ENCODE data around the gene DIS3. TPM values are rescaled to one million over a fixed set of nuclear protein-coding genes. Genes with fewer than 3 reads are reported as not detected.
"Not testable (repeated sequence)": the region's sequence is repeated elsewhere in the genome, so short reads cannot be mapped to it uniquely, and the experiment has no call there.

DIS3 gene, protein sequence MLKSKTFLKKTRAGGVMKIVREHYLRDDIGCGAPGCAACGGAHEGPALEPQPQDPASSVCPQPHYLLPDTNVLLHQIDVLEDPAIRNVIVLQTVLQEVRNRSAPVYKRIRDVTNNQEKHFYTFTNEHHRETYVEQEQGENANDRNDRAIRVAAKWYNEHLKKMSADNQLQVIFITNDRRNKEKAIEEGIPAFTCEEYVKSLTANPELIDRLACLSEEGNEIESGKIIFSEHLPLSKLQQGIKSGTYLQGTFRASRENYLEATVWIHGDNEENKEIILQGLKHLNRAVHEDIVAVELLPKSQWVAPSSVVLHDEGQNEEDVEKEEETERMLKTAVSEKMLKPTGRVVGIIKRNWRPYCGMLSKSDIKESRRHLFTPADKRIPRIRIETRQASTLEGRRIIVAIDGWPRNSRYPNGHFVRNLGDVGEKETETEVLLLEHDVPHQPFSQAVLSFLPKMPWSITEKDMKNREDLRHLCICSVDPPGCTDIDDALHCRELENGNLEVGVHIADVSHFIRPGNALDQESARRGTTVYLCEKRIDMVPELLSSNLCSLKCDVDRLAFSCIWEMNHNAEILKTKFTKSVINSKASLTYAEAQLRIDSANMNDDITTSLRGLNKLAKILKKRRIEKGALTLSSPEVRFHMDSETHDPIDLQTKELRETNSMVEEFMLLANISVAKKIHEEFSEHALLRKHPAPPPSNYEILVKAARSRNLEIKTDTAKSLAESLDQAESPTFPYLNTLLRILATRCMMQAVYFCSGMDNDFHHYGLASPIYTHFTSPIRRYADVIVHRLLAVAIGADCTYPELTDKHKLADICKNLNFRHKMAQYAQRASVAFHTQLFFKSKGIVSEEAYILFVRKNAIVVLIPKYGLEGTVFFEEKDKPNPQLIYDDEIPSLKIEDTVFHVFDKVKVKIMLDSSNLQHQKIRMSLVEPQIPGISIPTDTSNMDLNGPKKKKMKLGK
- total RNA-seq, result 10 to 100 TPM; 55.6 to 56.3 TPM

DNA sequence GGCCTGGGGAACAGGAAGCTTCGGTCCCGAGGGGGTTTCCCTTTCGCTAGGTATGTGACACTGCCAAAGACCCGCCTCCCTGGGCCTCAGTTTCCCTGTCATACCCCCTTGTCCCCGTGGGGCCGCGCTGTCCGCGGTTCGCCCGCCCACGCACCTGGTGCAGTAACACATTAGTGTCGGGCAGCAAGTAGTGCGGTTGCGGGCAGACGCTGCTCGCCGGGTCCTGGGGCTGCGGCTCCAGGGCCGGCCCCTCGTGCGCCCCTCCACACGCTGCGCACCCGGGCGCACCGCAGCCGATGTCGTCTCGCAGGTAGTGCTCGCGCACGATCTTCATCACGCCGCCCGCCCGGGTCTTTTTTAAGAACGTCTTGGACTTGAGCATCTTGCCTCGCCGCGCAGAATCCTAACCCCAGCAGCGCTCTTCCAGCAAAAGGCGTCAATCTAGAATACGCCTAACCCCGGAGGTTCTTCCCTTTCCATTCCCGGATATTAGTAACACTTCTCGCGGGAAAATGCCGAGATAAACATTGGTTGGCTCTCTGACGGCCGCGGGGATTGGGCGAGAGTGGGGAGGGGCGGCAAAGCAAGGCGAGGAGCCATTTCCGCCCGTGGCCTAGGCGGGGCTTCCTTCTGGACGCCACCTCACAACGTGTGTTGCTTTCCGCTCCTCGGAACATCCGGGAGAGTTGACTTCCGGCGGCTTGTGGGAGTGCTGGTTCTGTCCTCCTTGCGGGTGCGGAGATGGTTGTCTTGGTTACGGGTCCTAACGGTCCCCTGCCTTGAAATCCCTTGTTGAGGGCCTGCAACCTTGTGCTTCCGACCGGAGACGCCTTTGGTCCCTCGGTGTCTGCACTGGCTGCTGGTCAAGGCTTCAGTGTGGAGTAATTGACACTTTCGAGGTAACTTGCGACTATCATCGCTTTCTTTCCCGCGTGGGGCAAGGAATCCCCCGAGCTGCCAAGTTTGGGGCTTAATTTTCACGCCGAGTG, at the start of gene DIS3, which contains the start of gene PIBF1:
Gene DIS3 (minus strand): TSS at position 450 of the 989 bp plus-strand sequence. CDS start 68 bp downstream, at position 382.
Gene PIBF1 (plus strand): TSS at position 683 of the 989 bp plus-strand sequence. CDS start 1,337 bp downstream, outside the sequence.
- ChIA-PET POLR2A (no interaction called here), CTCF (no interaction called here)

DNA sequence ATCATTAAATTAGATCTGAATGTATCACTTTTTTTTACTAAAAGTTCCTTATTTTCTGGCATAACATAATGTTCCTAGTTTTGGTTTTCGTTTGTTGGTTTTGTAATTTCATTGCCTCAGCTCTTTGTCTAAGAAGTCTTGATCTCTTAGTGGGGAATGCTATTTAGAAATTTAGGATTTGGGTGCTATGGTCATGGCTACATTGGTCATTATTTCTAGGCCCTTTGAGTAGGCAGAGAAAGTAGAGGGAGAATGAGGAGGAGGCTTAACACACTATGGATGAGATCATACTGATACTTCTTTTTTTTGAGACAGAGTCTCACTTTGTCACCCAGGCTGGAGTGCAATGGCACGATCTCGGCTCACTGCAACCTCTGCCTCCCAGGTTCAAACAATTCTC, 42.0 kb upstream of the DIS3 start:
- ChIA-PET CTCF (no interaction called here), POLR2A (no interaction called here)

DNA sequence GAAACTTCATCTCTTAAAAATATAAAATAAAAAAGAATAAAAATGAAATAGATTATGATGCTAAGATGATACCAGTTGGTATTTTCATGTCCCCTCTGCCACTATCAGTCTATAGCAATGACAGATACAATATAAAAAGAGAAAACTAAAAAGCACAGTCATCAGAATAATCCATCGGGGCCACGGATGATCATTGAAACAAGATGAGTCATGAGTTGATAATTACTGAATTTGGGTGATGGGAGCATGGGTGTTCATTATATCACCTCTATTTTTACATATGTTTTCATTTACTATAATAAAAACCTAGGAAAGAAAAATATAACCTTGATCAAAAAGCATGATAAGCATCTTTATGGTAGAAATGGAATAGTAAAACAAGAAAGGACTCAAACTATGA, 41.4 kb upstream of the DIS3 start:
- POLR2A ChIA-PET, result no interaction called here
- CTCF ChIA-PET, result no interaction called here

DNA sequence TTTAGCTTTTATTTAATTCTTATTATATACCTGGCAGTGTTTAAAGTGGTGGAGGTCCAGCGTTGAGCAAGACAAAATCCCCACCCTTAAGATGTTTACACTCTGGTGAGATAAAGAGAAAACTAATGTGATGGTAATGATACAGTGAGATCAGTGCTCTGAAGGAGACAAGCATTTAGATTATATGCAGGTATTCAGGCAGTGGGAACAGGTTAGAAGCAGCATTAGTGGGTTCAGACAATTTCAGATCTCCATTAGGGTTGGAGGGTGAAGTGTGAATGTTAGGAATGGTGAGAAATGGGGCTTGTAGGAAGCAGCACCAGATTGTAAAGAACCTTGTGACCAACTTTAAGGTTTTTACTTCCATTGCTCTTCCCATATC, 39.2 kb upstream of the DIS3 start:
- ChIA-PET POLR2A (no interaction called here), CTCF (no interaction called here)

DNA sequence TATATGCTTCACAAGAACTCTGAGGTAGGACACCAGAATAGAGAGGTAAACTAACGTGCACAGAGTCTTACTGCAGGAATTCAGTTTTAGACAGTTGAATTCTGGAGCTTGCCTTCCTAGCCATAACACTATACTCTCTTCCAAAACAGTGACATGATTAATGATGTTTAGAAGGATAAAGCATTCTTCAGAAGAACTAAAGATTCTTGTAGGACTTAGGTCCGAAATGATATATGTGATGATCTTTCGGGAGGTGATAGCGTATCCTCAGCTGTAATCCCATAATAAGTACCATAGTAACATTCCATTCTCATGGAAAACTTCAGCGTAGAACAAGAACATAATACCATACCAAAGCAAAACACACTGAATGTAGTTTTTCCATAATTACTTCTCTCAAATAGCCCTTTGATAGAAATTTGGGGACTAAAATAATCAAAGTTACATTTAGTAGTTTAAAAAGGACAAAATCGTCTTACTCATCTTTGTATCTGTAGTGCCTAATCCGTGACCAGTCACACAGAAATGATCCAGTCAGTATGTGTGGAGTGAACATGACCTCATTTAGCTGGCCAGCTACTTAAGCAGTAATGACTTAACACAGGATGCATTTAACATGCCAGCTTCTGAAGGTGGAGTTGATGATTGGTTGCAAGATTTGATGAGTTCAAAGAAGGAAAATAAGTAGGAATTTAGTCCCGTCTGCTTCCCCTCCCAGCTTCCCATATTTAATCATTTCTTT, 38.6 kb upstream of the DIS3 start:
- ChIA-PET CTCF (no interaction called here), POLR2A (no interaction called here)

DNA sequence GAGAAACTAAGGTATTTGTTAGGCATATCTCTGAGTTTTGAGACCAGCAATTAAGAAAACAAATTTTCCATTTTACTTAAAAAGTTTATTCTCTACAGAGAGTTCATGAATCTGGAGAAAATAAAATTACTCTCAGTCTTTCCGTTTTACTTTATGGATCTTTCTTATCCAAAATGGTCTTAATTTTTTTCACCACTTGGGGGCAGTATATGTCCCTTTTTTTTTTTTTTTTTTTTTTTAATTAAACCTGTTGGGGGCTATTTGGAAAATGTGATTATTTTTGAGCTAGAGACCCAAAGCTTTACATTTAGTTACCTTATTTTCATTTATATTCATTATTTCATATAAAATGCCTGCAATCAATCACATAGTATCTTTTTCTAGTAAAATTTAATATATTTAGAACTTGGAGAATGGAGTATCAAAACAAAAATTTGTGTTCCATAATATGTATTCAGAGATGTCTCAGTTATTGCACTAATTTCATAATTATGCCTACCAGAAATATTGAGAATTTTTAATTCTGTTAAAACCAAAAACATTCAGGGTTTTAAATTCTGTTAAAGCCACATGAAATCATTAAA, 27.3 kb upstream of the DIS3 start:
- POLR2A ChIA-PET, result interaction anchor here (0.6 kb wide), 1 partner anchor 30 kb away, joined by 3 read pairs; no protein-coding TSS in a partner anchor

DNA sequence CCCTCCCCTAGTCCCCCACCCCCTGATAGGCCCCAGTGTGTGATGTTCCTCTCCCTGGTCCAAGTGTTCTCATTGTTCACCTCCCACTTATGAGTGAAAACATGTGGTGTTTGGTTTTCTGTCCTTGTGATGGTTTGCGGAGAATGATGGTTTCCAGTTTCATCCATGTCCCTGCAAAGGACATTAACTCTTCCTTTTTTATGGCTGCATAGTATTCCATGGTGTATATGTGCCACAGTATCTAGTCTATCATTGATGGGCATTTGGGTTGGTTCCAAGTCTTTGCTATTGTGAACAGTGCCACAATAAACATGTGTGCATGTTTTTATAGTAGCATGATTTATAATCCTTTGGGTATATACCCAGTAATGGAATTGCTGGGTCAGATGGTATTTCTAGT, 24.8 kb upstream of the DIS3 start:
- CTCF ChIA-PET, POLR2A ChIA-PET: not testable (repeated sequence)

More for the DNA sequence above, 27.3 kb upstream of the DIS3 start:
- CTCF ChIA-PET, result interaction anchor here (0.6 kb wide), 2 partner anchors 135 to 401 kb away, joined by 3 read pairs; no protein-coding TSS in a partner anchor

DNA sequence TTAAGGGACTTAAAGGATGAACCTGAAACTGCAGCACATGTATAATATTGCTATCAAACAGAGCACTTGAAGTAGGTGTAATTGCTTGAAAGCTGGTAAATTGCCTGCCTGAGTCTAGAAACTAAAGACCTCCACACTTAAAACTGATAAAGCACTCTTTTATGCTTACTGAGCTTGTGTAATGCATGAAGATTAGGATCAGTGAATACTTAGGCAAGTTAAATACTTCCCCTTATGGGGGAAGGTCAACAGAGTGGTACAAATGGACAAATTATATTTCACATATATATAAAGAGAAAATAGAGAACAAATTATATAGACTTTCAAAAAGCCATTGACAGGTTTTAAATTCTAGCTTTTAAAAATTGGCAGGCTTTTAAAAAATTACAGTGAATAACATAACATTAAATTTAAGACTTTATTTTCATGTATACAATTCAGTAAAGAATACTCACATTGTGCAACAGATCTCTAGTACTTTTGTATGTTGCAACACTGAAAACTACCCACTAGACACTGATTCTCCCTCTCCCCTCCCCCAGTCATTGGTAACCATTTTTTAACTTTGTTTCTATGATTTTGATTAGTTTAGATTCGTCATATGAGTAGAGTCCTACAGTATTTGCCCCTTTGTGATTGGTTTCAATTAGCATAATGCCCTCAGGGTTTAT, 24.1 kb upstream of the DIS3 start:
- CTCF ChIA-PET, result no interaction called here
- POLR2A ChIA-PET, result no interaction called here

DNA sequence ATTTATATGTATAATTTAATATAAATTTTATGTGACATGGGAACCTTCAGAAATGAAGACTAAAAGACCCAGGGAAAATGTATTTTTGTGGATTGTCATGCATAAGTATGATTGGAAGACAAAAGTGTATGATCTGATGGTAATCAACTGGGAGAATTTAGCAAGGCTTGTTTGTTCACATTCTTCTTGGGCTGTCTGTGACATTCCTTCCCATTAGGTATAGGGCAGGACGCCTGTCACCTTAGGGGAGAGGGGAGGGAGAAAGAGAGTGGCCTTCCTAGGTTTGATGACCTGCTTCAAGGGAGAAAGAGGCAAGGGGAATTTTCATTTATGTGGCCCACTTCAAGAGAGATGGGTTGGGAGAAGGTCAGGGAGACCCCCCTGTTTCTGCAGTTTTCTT, 22.6 kb upstream of the DIS3 start:
- POLR2A ChIA-PET, result no interaction called here
- CTCF ChIA-PET, result no interaction called here

DNA sequence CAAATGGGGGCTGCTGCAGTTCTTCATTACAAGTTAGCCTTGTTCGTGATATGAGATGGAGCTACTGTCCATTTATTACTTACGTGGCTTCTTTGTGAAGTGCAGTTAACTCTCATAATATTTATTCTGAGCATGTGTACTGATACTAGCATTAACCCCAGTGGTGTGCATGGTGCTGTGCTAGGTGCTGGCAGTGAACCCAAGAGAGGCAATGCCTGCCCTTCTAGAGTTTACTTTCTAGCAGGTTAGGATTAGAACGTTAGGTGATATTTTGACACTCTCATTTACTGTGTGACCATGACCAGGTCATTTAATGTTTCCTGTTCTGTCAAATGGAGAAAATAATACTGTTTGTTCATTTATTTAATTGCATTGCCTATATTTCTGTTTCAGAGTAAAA, 17.1 kb upstream of the DIS3 start:
- POLR2A ChIA-PET, result no interaction called here
- CTCF ChIA-PET, result no interaction called here

DNA sequence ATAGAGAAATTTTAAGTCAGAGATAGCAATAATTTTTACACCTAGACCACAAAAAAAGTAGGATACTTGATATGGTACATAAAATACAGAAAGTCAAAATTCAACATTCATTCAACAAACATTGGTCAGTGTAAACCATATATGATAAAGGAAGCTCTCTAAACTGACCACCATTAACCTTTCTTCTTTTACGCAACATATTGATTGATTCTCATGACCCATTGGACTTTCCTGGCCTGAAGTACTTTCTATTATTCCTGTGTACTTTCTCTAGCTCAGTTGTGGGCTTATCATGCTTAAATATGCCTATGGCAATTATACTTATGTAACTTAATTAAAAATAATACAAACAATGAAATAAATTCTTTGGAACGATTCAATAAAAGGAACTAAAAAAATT, 10.9 kb upstream of the DIS3 start:
- ChIA-PET CTCF (no interaction called here), POLR2A (no interaction called here)

DNA sequence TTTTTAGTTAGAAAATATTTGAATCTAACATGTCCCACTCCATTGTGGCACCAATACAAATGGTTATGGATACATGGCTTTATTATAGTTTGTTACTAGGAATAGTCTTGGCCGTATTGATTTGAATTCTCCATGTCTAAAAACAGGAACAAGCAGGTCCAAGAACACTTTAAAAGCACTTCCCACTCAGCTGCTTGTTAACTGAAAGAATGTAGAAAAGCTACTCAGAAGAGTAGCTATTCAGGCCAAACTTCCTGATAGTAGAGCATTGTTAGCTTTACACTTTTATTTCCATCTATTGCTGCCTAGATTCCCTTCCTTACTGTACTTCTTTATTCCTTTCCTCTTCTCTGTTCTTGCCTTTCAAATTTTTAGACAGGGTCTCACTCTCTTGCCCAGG, 7.1 kb upstream of the DIS3 start:
- ChIA-PET POLR2A (no interaction called here), CTCF (no interaction called here)

DNA sequence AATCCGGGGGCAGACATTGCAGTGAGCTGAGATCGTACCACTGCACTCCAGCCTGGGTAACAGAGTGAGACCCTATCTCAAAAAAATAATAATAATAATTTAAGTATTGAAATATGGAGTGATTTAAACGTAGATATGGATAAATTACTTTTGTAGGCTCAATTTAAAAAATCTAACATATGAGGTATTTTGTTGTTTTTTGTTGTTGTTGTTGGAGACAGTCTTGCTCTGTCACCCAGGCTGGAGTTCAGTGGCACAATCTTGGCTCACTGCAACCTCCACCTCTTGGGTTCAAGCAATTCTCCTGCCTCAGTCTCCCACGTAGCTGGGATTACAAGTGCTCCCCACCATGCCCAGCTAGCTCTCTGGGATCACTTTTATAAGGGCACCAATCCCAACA, 3.0 kb upstream of the DIS3 start:
- CTCF ChIA-PET, POLR2A ChIA-PET: not testable (repeated sequence)

DNA sequence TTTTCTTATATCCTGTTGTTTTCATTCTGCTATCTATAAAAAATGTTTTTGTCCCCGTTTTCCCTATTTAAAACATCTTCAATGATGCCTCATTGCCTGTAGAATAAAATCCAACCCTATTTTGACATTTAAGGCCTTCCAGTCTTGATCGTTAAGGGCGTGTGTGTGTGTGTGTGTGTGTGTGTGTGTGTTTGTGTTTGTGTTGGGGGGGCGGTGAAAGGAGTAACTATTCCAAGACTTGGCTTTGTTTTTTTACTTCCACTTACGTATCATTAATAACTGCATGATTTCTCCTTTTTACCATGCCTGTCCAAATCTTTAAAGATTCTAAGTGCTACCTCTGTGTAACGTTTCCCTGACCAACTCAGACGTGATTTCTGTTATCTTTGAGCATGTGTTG, 1.0 kb upstream of the DIS3 start:
- ChIA-PET CTCF (no interaction called here), POLR2A (no interaction called here)

DNA sequence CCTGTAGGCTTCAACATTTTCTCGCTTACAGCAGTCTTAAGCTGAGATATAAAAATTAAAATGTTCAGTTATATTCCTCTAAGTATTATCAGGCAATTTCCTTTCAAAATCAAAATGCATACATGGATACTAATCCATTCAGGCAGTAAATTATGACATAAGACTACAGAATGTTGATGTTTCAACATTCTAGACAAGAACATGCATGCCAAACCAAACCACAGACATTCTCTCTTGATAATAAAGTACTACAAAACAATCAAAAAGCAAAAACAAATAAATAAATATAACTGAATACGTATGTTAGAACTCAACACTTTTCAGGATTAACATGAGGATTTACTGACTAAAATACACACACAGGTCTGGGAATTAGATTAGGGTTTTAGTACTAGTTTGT, 7.7 kb downstream of the DIS3 start:
- ChIA-PET CTCF (no interaction called here), POLR2A (no interaction called here)

DNA sequence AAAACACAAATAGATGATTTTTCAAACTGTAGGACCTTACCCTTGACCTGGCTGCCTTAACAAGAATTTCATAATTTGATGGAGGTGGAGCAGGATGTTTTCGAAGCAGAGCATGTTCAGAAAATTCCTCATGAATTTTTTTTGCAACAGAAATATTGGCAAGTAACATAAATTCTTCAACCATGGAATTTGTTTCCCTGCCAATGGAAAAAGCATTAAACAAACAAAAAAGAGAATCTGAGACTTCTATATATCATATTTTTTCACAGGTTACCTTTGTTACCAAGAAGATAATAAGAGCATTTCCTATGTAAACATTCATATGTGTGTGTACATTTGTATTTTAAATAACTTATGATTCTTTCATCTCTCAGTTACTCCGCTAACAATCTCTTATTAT, 18.3 kb downstream of the DIS3 start:
- ChIA-PET CTCF (no interaction called here), POLR2A (no interaction called here)

DNA sequence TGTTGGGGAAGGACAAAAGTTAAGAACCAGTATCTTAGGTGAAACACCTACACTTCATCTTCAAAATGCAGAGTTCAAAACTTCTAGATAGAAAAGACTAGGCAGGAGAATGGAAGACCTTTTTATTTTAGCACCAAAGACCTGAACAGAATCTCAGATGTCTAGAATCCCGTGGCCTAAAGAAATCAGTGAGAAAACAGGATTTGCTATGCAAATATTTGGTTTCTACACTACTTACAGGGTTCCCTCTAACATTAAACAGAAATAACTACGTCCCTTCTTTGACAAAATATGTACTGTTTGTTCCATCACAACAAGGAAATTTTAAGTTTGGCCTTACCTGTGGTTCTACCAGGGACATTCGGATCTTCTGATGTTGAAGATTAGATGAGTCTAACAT, 21.5 kb downstream of the DIS3 start:
- POLR2A ChIA-PET, result no interaction called here
- CTCF ChIA-PET, result interaction anchor here (0.6 kb wide), 1 partner anchor 33 kb away, joined by 3 read pairs; no protein-coding TSS in a partner anchor

DNA sequence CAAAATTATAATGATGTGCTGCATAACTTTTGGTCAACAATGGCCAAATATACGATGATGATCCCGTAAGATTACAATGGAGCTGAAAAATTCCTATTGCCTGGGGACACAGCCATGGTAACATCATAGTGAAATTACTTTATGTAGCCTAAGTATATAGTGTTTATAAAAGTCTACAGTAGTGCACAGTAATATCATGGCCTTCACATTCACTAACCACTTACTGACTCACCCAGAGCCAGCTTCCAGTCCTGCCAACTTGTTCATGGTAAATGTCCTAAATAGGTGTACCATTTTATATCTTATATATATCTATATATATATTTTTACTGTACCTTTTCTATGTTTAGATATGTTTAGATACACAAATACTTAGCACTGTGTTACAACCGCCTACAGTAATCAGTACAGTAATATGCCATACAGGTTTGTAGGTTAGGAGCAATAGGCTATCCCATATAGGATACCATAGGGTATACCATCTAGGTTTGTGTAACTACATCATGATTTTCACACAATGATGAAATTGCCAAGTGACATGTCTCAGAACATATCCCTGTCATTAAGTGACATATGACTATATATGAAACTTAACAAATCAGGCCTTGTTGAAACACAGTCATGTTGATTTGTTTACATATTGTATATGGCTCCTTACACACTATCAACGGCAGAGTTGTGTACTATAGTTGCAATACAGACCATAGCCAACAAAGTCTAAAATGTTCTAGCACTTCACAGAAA, 23.7 kb downstream of the DIS3 start:
- CTCF ChIA-PET, result no interaction called here
- POLR2A ChIA-PET, result no interaction called here

Measured in activated CD8-positive, alpha-beta memory T cell treated with anti-CD3 and anti-CD28 coated beads for 36 hours (primary cell).